DND-41 (cell line): ENCODE measurements around the gene KRTAP16-1.

Source experiments
- ATAC-seq: fragments of 200-7000 bp; cut with Tn5 transposase; 3 replicates; pipeline ENCODE4 v1.9.1; 2021; ENCODE audit warnings: low read depth; ENCODE audit not compliant: insufficient read depth
- DNase-seq: peaks from one replicate; pipeline ENCODE4 v3.0.0-alpha.2; 2020
- H2AFZ ChIP-seq: 2 replicates; pipeline ENCODE4 v1.6.0; 2012; ENCODE audit warnings: low read depth, low read length
- H3K27ac ChIP-seq: 2 replicates; pipeline ENCODE4 v1.5.1; 2012; ENCODE audit warnings: low read length, inconsistent platforms
- H3K27me3 ChIP-seq: fragments of 200-600 bp; sonication (generic); 2 replicates; pipeline ENCODE4 v1.6.0; 2012; ENCODE audit warnings: low read length, mild to moderate bottlenecking, inconsistent platforms; ENCODE audit not compliant: insufficient read depth, poor library complexity
- H3K36me3 ChIP-seq: 2 replicates; pipeline ENCODE4 v1.5.1; 2012; ENCODE audit warnings: low read length, inconsistent platforms; ENCODE audit not compliant: insufficient read depth
- H3K4me1 ChIP-seq: 2 replicates; pipeline ENCODE4 v1.5.1; 2012; ENCODE audit warnings: mild to moderate bottlenecking, low read length; ENCODE audit not compliant: insufficient read depth
- H3K4me2 ChIP-seq: 2 replicates; pipeline ENCODE4 v1.6.0; 2012; ENCODE audit warnings: mild to moderate bottlenecking, moderate library complexity, low read length, inconsistent platforms; ENCODE audit not compliant: insufficient read depth
- H3K4me3 ChIP-seq, 2 experiments: fragments of 200-600 bp in 1 of 2; shearing (Covaris generic) in 1 of 2; 2 replicates each; pipeline ENCODE4 v1.5.1; 2012 to 2016; ENCODE audit warnings: inconsistent platforms in 2 of 2, low read length in 2 of 2, mild to moderate bottlenecking in 2 of 2, low read depth in 1 of 2, moderate library complexity in 1 of 2
- H3K79me2 ChIP-seq: 2 replicates; pipeline ENCODE4 v1.6.0; 2012; ENCODE audit warnings: low read length, inconsistent platforms; ENCODE audit not compliant: insufficient read depth
- H3K9ac ChIP-seq: 2 replicates; pipeline ENCODE4 v1.6.0; 2012; ENCODE audit warnings: low read depth, mild to moderate bottlenecking, inconsistent platforms, low read length, moderate library complexity
- H3K9me3 ChIP-seq: 2 replicates; pipeline ENCODE4 v1.5.1; 2012; ENCODE audit warnings: low read length, moderate library complexity, mild to moderate bottlenecking, inconsistent platforms; ENCODE audit not compliant: insufficient read depth, severe bottlenecking
- H4K20me1 ChIP-seq: 2 replicates; pipeline ENCODE4 v1.6.0; 2012; ENCODE audit warnings: low read length; ENCODE audit not compliant: insufficient read depth
- EZH2 ChIP-seq: IDR thresholded peaks from 3 replicates; pipeline ENCODE4 v1.6.1; 2012; ENCODE audit warnings: borderline replicate concordance, low read depth, mild to moderate bottlenecking, moderate library complexity, low read length, inconsistent platforms; ENCODE audit not compliant: severe bottlenecking
- TF ChIP-seq, protein P1 (sequence below): IDR thresholded peaks from 2 replicates; pipeline ENCODE4 v1.5.1; 2012; ENCODE audit warnings: borderline replicate concordance, low read length, moderate library complexity, mild to moderate bottlenecking; ENCODE audit not compliant: poor library complexity, severe bottlenecking; ENCODE audit errors: extremely low read depth

The KRTAP16-1 gene

DNA sequence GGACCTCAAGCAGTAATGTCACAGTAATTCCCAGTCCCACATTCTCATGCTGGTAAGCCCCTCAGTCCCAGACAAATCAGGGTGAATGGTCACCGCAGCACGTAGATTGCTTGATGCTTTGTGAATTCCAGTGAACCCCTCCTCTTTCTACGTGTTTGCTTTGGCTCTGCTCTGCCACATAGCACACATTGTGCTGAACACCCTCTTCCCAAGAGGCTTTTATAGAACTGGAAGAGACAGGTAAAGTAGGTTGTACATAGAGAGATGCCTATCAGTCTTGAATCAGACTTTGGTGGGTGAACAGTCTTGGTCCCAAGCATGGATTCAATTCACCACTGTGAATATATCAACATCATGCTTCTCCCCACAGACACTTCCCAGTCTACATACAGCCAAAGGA is 44.5 kb downstream of the KRTAP16-1 start:
- Histone ChIP-seq H3K36me3 (no peaks in the 10 kb centered on the region), H3K27ac (no peak overlapping the region), H3K27me3 (peaks cover 13% of the 10 kb centered on the region), H3K9ac (no peak overlapping the region), H3K4me3 (no peak overlapping the region), H4K20me1 (no peaks in the 10 kb centered on the region), H3K79me2 (no peaks in the 10 kb centered on the region), H3K9me3 (no peaks in the 10 kb centered on the region), H3K4me1 (no peaks in the 10 kb centered on the region), H3K4me2 (no peak overlapping the region), H2AFZ (no peak overlapping the region)
- no peak for DNase-seq
- TF ChIP-seq, protein P1, sequence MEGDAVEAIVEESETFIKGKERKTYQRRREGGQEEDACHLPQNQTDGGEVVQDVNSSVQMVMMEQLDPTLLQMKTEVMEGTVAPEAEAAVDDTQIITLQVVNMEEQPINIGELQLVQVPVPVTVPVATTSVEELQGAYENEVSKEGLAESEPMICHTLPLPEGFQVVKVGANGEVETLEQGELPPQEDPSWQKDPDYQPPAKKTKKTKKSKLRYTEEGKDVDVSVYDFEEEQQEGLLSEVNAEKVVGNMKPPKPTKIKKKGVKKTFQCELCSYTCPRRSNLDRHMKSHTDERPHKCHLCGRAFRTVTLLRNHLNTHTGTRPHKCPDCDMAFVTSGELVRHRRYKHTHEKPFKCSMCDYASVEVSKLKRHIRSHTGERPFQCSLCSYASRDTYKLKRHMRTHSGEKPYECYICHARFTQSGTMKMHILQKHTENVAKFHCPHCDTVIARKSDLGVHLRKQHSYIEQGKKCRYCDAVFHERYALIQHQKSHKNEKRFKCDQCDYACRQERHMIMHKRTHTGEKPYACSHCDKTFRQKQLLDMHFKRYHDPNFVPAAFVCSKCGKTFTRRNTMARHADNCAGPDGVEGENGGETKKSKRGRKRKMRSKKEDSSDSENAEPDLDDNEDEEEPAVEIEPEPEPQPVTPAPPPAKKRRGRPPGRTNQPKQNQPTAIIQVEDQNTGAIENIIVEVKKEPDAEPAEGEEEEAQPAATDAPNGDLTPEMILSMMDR, result no peak
- no peak for TF ChIP-seq EZH2
- ATAC-seq, result no peak

DNA sequence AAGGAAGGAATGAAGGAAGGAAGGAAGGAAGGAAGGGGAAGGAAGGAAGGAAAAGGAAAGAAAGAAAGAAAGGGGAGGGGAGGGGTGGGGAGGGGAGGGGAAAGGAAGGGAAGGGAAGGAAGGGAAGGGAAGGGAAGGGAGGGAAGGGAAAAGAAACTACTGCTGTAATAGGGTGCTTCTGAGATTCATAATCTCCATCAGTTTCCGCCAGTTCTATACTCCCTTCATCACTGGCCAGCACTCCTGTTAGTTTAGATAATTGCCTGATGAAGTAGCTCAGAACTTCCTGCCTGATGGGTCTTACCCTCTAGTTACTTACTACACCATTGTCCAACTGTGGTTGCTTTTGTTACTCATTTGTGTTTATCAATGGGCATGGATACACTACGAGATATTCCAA is 45.9 kb downstream of the KRTAP16-1 start:
- H3K36me3 ChIP-seq, result no peaks in the 10 kb centered on the region
- H3K27ac ChIP-seq, result no peak overlapping the region
- no peak overlapping the region for H3K9ac ChIP-seq
- TF ChIP-seq EZH2, result no peak
- TF ChIP-seq, protein P1, result no peak
- H3K4me2 ChIP-seq, result no peak overlapping the region
- H4K20me1 ChIP-seq, result no peaks in the 10 kb centered on the region
- peaks cover 13% of the 10 kb centered on the region for H3K27me3 ChIP-seq
- no peak overlapping the region for H3K4me3 ChIP-seq
- no peak for DNase-seq
- no peaks in the 10 kb centered on the region for H3K9me3 ChIP-seq
- ATAC-seq, result no peak
- H3K4me1 ChIP-seq, result no peaks in the 10 kb centered on the region
- no peaks in the 10 kb centered on the region for H3K79me2 ChIP-seq
- H2AFZ ChIP-seq, result no peak overlapping the region

GRCh38 chr17:41258406-41258805 is 50.7 kb downstream of the KRTAP16-1 start:
- Histone ChIP-seq H3K9ac (no peak overlapping the region), H4K20me1 (no peaks in the 10 kb centered on the region), H3K79me2 (no peaks in the 10 kb centered on the region), H3K4me3 (no peak overlapping the region), H3K36me3 (no peaks in the 10 kb centered on the region), H3K27me3 (peaks cover 6% of the 10 kb centered on the region), H2AFZ (no peak overlapping the region), H3K4me1 (no peaks in the 10 kb centered on the region), H3K27ac (no peak overlapping the region), H3K9me3 (no peaks in the 10 kb centered on the region), H3K4me2 (no peak overlapping the region)
- no peak for DNase-seq
- ATAC-seq, result no peak
- TF ChIP-seq, protein P1, result no peak
- TF ChIP-seq EZH2, result no peak
